GM12878 (cell line): Measurements from ENCODE around the gene BHLHA15. TPM values are rescaled to one million over a fixed set of nuclear protein-coding genes. Genes with fewer than 3 reads are reported as not detected.
A peak's percentile ranks its signal among the peaks of the same experiment; 100 is the strongest.

Experiments
- ATF7 ChIP-seq: fragments of 450-650 bp; IDR thresholded peaks from 2 replicates; pipeline ENCODE4 v1.6.1; 2016; ENCODE audit warnings: low read depth, mild to moderate bottlenecking
- CEBPB ChIP-seq, 2 experiments: fragments of 150-350 bp in 1 of 2; IDR thresholded peaks; 2 replicates each; pipeline ENCODE4 v1.6.1; 2012 to 2014; ENCODE audit warnings: low read depth in 2 of 2, low read length in 2 of 2, borderline replicate concordance in 1 of 2, inconsistent platforms in 1 of 2
- FOXK2 ChIP-seq: fragments of 450-650 bp; IDR thresholded peaks from 2 replicates; pipeline ENCODE4 v1.6.1; 2017; ENCODE audit warnings: mild to moderate bottlenecking, moderate library complexity
- GABPA ChIP-seq: IDR thresholded peaks from 2 replicates; pipeline ENCODE4 v1.6.1; 2014; ENCODE audit warnings: antibody characterized with exemption, low read depth, mild to moderate bottlenecking, inconsistent platforms
- MTA3 ChIP-seq: IDR thresholded peaks from 2 replicates; pipeline ENCODE4 v1.6.1; 2012; ENCODE audit warnings: low read length, inconsistent platforms, borderline replicate concordance
- NR2F1 ChIP-seq: fragments of 450-650 bp; conservative IDR thresholded peaks from 2 replicates; pipeline ENCODE4 v1.6.1; 2017; ENCODE audit warnings: mild to moderate bottlenecking
- POLR2AphosphoS5 ChIP-seq: IDR thresholded peaks from 2 replicates; pipeline ENCODE4 v1.6.1; 2011; ENCODE audit warnings: mild to moderate bottlenecking, low read length, inconsistent platforms
- RUNX3 ChIP-seq: IDR thresholded peaks from 2 replicates; pipeline ENCODE4 v1.6.1; 2012; ENCODE audit warnings: low read length, inconsistent platforms
- SKIL ChIP-seq: fragments of 450-650 bp; IDR thresholded peaks from 2 replicates; pipeline ENCODE4 v1.6.1; 2017; ENCODE audit warnings: mild to moderate bottlenecking, low read depth, inconsistent platforms; ENCODE audit not compliant: poor library complexity, severe bottlenecking
- STAT3 ChIP-seq: IDR thresholded peaks from 2 replicates; pipeline ENCODE4 v1.6.1; 2011; ENCODE audit warnings: low read depth, low read length, improper control_type of control experiment
- TARDBP ChIP-seq: IDR thresholded peaks from 2 replicates; pipeline ENCODE4 v1.6.1; 2016; ENCODE audit warnings: borderline replicate concordance
- WRNIP1 ChIP-seq: IDR thresholded peaks from 2 replicates; pipeline ENCODE4 v1.6.1; 2011; ENCODE audit warnings: low read depth, low read length, improper control_type of control experiment, borderline replicate concordance
- YY1 ChIP-seq: IDR thresholded peaks from 2 replicates; pipeline ENCODE4 v1.6.1; 2011; ENCODE audit warnings: low read depth, mild to moderate bottlenecking, low read length
- ZBED1 ChIP-seq: IDR thresholded peaks from 2 replicates; pipeline ENCODE4 v1.6.1; 2016; ENCODE audit warnings: borderline replicate concordance
- ZBTB40 ChIP-seq: fragments of 450-650 bp; IDR thresholded peaks from 2 replicates; pipeline ENCODE4 v1.6.1; 2016; ENCODE audit warnings: mild to moderate bottlenecking, moderate library complexity, borderline replicate concordance
- ZZZ3 ChIP-seq: IDR thresholded peaks from 2 replicates; pipeline ENCODE4 v1.6.1; 2011; ENCODE audit warnings: low read depth; ENCODE audit not compliant: control insufficient read depth, insufficient read length
- polyA plus RNA-seq, 11 experiments: library from polyadenylated mRNA; depleted of rRNA in 4 of 11; unstranded in 6 of 11; stranded (reverse) in 5 of 11; fragments of >200 nt; fragmentation: Nextera tagmentation in 4 of 11; fragmentation: Illumina TruSeq in 1 of 11; extraction: Ambion mirVana in 4 of 11; extraction: Trizol in 1 of 11; gene quantifications; 1 replicate in 1 of 11; 2 replicates in 10 of 11; pipeline versions ENCODE4 v1.2.1 to v1.2.3, GENCODE V29; 2011 to 2016; ENCODE audit warnings: inconsistent platforms in 2 of 11, missing spikeins in 2 of 11, low read depth in 1 of 11
- total RNA-seq, 4 experiments: library from RNA; depleted of rRNA in 3 of 4; stranded (reverse); fragments of >200 nt in 3 of 4; fragmentation: Illumina TruSeq in 1 of 4; extraction: Trizol in 1 of 4; gene quantifications; 2 replicates each; pipeline versions ENCODE4 v1.2.1 to v1.2.3, GENCODE V29; 2013 to 2021
- TF ChIP-seq, protein P1 (sequence below): IDR thresholded peaks from 2 replicates; pipeline ENCODE4 v1.6.1; 2012; ENCODE audit warnings: low read depth, low read length, improper control_type of control experiment
- TF ChIP-seq, protein P2 (sequence below): fragments of 150-350 bp; IDR thresholded peaks from 2 replicates; pipeline ENCODE4 v1.6.1; 2014; ENCODE audit warnings: mild to moderate bottlenecking, low read depth, low read length
- TF ChIP-seq, protein P3 (sequence below): IDR thresholded peaks from 2 replicates; pipeline ENCODE4 v1.6.1; 2011; ENCODE audit warnings: mild to moderate bottlenecking, low read depth, low read length, moderate library complexity; ENCODE audit not compliant: insufficient replicate concordance

BHLHA15 gene
- total and polyA plus RNA-seq, 10 of the 15 experiments (the other 5 are each of a cell fraction or from before 2014, with no cell fraction given) = 0.54 to 4.2 (median 2.5) TPM; not detected in 4

- TF ChIP-seq SKIL = peak; percentile 94
- no peak for TF ChIP-seq CEBPB (IDR thresholded peaks at IDR 0.05; ENCODE audit: borderline replicate concordance in 1 of 2, low read depth in 2 of 2, low read length in 2 of 2)
- no peak for TF ChIP-seq ZZZ3
- no peak for TF ChIP-seq POLR2AphosphoS5
- TF ChIP-seq YY1 = 0 out of 2 replicates have a peak, but pooled peaks have one; percentile 18
- TF ChIP-seq MTA3 = peak; percentile 97; the same call in 1 of the 2 replicates
- peak; percentile 82 for TF ChIP-seq FOXK2
- no peak for TF ChIP-seq WRNIP1
- peak; percentile 100 for TF ChIP-seq RUNX3
- TF ChIP-seq TARDBP = peak; percentile 58; the same call in 1 of the 2 replicates
- TF ChIP-seq GABPA = peak; percentile 40; the same call in 1 of the 2 replicates
- TF ChIP-seq STAT3 = 0 out of 2 replicates have a peak, but pooled peaks have one; percentile 86
- TF ChIP-seq, protein P1, sequence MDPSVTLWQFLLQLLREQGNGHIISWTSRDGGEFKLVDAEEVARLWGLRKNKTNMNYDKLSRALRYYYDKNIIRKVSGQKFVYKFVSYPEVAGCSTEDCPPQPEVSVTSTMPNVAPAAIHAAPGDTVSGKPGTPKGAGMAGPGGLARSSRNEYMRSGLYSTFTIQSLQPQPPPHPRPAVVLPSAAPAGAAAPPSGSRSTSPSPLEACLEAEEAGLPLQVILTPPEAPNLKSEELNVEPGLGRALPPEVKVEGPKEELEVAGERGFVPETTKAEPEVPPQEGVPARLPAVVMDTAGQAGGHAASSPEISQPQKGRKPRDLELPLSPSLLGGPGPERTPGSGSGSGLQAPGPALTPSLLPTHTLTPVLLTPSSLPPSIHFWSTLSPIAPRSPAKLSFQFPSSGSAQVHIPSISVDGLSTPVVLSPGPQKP = 0 out of 2 replicates have a peak, but pooled peaks have one; percentile 51
- TF ChIP-seq ZBED1 = peak; percentile 96
- TF ChIP-seq, protein P2, sequence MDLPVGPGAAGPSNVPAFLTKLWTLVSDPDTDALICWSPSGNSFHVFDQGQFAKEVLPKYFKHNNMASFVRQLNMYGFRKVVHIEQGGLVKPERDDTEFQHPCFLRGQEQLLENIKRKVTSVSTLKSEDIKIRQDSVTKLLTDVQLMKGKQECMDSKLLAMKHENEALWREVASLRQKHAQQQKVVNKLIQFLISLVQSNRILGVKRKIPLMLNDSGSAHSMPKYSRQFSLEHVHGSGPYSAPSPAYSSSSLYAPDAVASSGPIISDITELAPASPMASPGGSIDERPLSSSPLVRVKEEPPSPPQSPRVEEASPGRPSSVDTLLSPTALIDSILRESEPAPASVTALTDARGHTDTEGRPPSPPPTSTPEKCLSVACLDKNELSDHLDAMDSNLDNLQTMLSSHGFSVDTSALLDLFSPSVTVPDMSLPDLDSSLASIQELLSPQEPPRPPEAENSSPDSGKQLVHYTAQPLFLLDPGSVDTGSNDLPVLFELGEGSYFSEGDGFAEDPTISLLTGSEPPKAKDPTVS = no peak
- no peak for TF ChIP-seq ZBTB40
- TF ChIP-seq, protein P3, sequence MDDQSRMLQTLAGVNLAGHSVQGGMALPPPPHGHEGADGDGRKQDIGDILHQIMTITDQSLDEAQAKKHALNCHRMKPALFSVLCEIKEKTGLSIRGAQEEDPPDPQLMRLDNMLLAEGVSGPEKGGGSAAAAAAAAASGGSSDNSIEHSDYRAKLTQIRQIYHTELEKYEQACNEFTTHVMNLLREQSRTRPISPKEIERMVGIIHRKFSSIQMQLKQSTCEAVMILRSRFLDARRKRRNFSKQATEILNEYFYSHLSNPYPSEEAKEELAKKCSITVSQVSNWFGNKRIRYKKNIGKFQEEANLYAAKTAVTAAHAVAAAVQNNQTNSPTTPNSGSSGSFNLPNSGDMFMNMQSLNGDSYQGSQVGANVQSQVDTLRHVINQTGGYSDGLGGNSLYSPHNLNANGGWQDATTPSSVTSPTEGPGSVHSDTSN = no peak
- peak; percentile 78 for TF ChIP-seq ATF7
- TF ChIP-seq NR2F1 = peak; percentile 100
Measured at GRCh38 chr7:98202367-98203195, 8.7 kb upstream of the BHLHA15 start (continued).
